Karpas-422 (cell line): ENCODE data around the gene HELZ. TPM values are rescaled to one million over a fixed set of nuclear protein-coding genes. Genes with fewer than 3 reads are reported as not detected.

ENCODE experiments used
- DNase-seq: peaks from one replicate; pipeline ENCODE4 v3.0.0-alpha.2; 2015
- H2AFZ ChIP-seq: fragments of 200-600 bp; sonication (generic); 2 replicates; pipeline ENCODE4 v1.6.1; 2014; ENCODE audit warnings: antibody characterized with exemption, low read length, mixed read lengths
- H3K27ac ChIP-seq: fragments of 200-600 bp; sonication (generic); 2 replicates; pipeline ENCODE4 v1.5.1; 2014; ENCODE audit warnings: mild to moderate bottlenecking, low read length, moderate library complexity
- H3K27me3 ChIP-seq: fragments of 200-600 bp; sonication (generic); 2 replicates; pipeline ENCODE4 v1.6.1; 2014; ENCODE audit warnings: low read length, mixed read lengths
- H3K36me3 ChIP-seq: fragments of 200-600 bp; sonication (generic); 2 replicates; pipeline ENCODE4 v1.6.1; 2014; ENCODE audit warnings: low read length, mixed read lengths; ENCODE audit not compliant: insufficient read depth
- H3K4me1 ChIP-seq: fragments of 200-600 bp; sonication (generic); 2 replicates; pipeline ENCODE4 v1.6.1; 2014; ENCODE audit warnings: mild to moderate bottlenecking, low read length, mixed read lengths
- H3K4me2 ChIP-seq: fragments of 200-600 bp; sonication (generic); 2 replicates; pipeline ENCODE4 v1.6.1; 2014; ENCODE audit warnings: low read length, low read depth, mild to moderate bottlenecking; ENCODE audit not compliant: poor library complexity, severe bottlenecking
- H3K4me3 ChIP-seq: fragments of 200-600 bp; sonication (generic); 2 replicates; pipeline ENCODE4 v1.5.1; 2014; ENCODE audit warnings: mild to moderate bottlenecking, antibody characterized with exemption, low read length, mixed read lengths
- H3K79me2 ChIP-seq: fragments of 200-600 bp; sonication (generic); 2 replicates; pipeline ENCODE4 v1.6.1; 2014; ENCODE audit warnings: mild to moderate bottlenecking, low read length, mixed read lengths
- H3K9ac ChIP-seq: fragments of 200-600 bp; sonication (generic); 2 replicates; pipeline ENCODE4 v1.6.0; 2014; ENCODE audit warnings: low read length
- H3K9me2 ChIP-seq: fragments of 200-600 bp; sonication (generic), shearing (Covaris generic); replicated peaks from 2 replicates; pipeline ENCODE4 v1.6.0; 2014; ENCODE audit warnings: mild to moderate bottlenecking, low read length, moderate library complexity; ENCODE audit not compliant: insufficient read depth
- H3K9me3 ChIP-seq: fragments of 300-700, 200-600 bp; sonication (generic); 2 replicates; pipeline ENCODE4 v1.6.1; 2014; ENCODE audit warnings: low read length, mixed read lengths
- H4K20me1 ChIP-seq: fragments of 200-600 bp; sonication (generic); 2 replicates; pipeline ENCODE4 v1.6.1; 2014; ENCODE audit warnings: mild to moderate bottlenecking, antibody characterized with exemption, low read length, low read depth; ENCODE audit not compliant: insufficient read depth
- total RNA-seq: library from RNA; depleted of rRNA; stranded (reverse); fragments of >200 nt; shearing (Covaris generic); gene quantifications from 2 replicates; pipeline ENCODE4 v1.2.3, GENCODE V29; 2014; ENCODE audit warnings: low replicate concordance

Gene HELZ
- total RNA-seq, 1 experiment from 2014 or later: 77.9 TPM

- peaks cover 28% of the 10 kb centered on the region for H3K79me2 ChIP-seq
- H2AFZ ChIP-seq: no peak overlapping the region
- H3K36me3 ChIP-seq: peaks cover 27% of the 10 kb centered on the region; the same call in 1 of the 2 replicates
- H3K9ac ChIP-seq: no peak overlapping the region
- DNase-seq: no peak
- no peak overlapping the region for H3K4me3 ChIP-seq
- H3K27ac ChIP-seq: no peak overlapping the region
- H4K20me1 ChIP-seq: no peaks in the 10 kb centered on the region
- no peaks in the 10 kb centered on the region for H3K9me2 ChIP-seq
- peaks cover 4% of the 10 kb centered on the region for H3K4me1 ChIP-seq
- H3K27me3 ChIP-seq: no peaks in the 10 kb centered on the region
- H3K9me3 ChIP-seq: no peaks in the 10 kb centered on the region
- H3K4me2 ChIP-seq: no peak overlapping the region
These were observed 106.6 kb downstream of the HELZ start for GRCh38 chr17:67138392-67138791.

- Histone ChIP-seq H3K4me1 (peaks cover 9% of the 10 kb centered on the region), H3K9ac (no peak overlapping the region), H3K9me3 (no peaks in the 10 kb centered on the region), H3K4me2 (no peak overlapping the region), H3K36me3 (peaks cover 27% of the 10 kb centered on the region; the same call in 1 of the 2 replicates), H2AFZ (no peak overlapping the region), H3K4me3 (no peak overlapping the region), H3K27me3 (no peaks in the 10 kb centered on the region), H3K27ac (no peak overlapping the region), H4K20me1 (no peaks in the 10 kb centered on the region), H3K79me2 (peaks cover 30% of the 10 kb centered on the region), H3K9me2 (no peaks in the 10 kb centered on the region)
- DNase-seq: no peak
These were observed 107.1 kb downstream of the HELZ start for GRCh38 chr17:67137860-67138259.

GRCh38 chr17:67137026-67137370, 108.0 kb downstream of the HELZ start:
- Histone ChIP-seq H3K27ac (no peak overlapping the region), H3K4me1 (peaks cover 18% of the 10 kb centered on the region), H3K4me3 (no peak overlapping the region), H3K27me3 (no peaks in the 10 kb centered on the region), H3K9ac (no peak overlapping the region), H3K36me3 (peaks cover 23% of the 10 kb centered on the region; the same call in 1 of the 2 replicates), H3K4me2 (no peak overlapping the region), H3K79me2 (peaks cover 31% of the 10 kb centered on the region), H4K20me1 (no peaks in the 10 kb centered on the region), H3K9me2 (no peaks in the 10 kb centered on the region), H3K9me3 (no peaks in the 10 kb centered on the region), H2AFZ (no peak overlapping the region)
- DNase-seq: no peak

- no peak for DNase-seq
- H3K4me1 ChIP-seq: peaks cover 24% of the 10 kb centered on the region
- H3K36me3 ChIP-seq: peaks cover 23% of the 10 kb centered on the region; the same call in 1 of the 2 replicates
- no peaks in the 10 kb centered on the region for H4K20me1 ChIP-seq
- no peak overlapping the region for H3K4me2 ChIP-seq
- H3K4me3 ChIP-seq: no peak overlapping the region
- H3K27ac ChIP-seq: no peak overlapping the region
- no peaks in the 10 kb centered on the region for H3K9me2 ChIP-seq
- H3K9ac ChIP-seq: no peak overlapping the region
- H3K79me2 ChIP-seq: peaks cover 35% of the 10 kb centered on the region
- H2AFZ ChIP-seq: no peak overlapping the region
- H3K9me3 ChIP-seq: no peaks in the 10 kb centered on the region
- H3K27me3 ChIP-seq: no peaks in the 10 kb centered on the region
These were observed 108.6 kb downstream of the HELZ start for GRCh38 chr17:67136191-67137025.

GRCh38 chr17:67133161-67133560, 111.8 kb downstream of the HELZ start:
- no peaks in the 10 kb centered on the region for H4K20me1 ChIP-seq
- peaks cover 22% of the 10 kb centered on the region; the same call in 1 of the 2 replicates for H3K36me3 ChIP-seq
- H3K4me2 ChIP-seq: peak overlapping the region; percentile 36
- no peak overlapping the region for H2AFZ ChIP-seq
- no peaks in the 10 kb centered on the region for H3K9me3 ChIP-seq
- peaks cover 21% of the 10 kb centered on the region for H3K79me2 ChIP-seq
- peak overlapping the region; percentile 28; the same call in 1 of the 2 replicates for H3K27ac ChIP-seq
- H3K9ac ChIP-seq: no peak overlapping the region
- H3K9me2 ChIP-seq: no peaks in the 10 kb centered on the region
- no peaks in the 10 kb centered on the region for H3K27me3 ChIP-seq
- peaks cover 28% of the 10 kb centered on the region for H3K4me1 ChIP-seq
- no peak for DNase-seq
- no peak overlapping the region for H3K4me3 ChIP-seq

- H4K20me1 ChIP-seq: no peaks in the 10 kb centered on the region
- H3K4me2 ChIP-seq: peak overlapping the region; percentile 36
- peaks cover 17% of the 10 kb centered on the region for H3K79me2 ChIP-seq
- no peak overlapping the region for H3K9ac ChIP-seq
- DNase-seq: peak; percentile 69
- H3K36me3 ChIP-seq: peaks cover 19% of the 10 kb centered on the region; the same call in 1 of the 2 replicates
- H3K4me1 ChIP-seq: peaks cover 28% of the 10 kb centered on the region
- no peak overlapping the region for H3K4me3 ChIP-seq
- no peaks in the 10 kb centered on the region for H3K9me3 ChIP-seq
- H3K27me3 ChIP-seq: no peaks in the 10 kb centered on the region
- H2AFZ ChIP-seq: no peak overlapping the region
- peak overlapping the region; percentile 28; the same call in 1 of the 2 replicates for H3K27ac ChIP-seq
- no peaks in the 10 kb centered on the region for H3K9me2 ChIP-seq
These were observed 112.6 kb downstream of the HELZ start for GRCh38 chr17:67132366-67132765.

GRCh38 chr17:67130768-67131167, 114.2 kb downstream of the HELZ start:
- H3K4me2 ChIP-seq: no peak overlapping the region
- no peak overlapping the region for H3K4me3 ChIP-seq
- peaks cover 18% of the 10 kb centered on the region for H3K79me2 ChIP-seq
- peaks cover 31% of the 10 kb centered on the region for H3K4me1 ChIP-seq
- no peaks in the 10 kb centered on the region for H4K20me1 ChIP-seq
- no peaks in the 10 kb centered on the region for H3K9me2 ChIP-seq
- no peak for DNase-seq
- H3K9ac ChIP-seq: no peak overlapping the region
- H3K27me3 ChIP-seq: no peaks in the 10 kb centered on the region
- H3K27ac ChIP-seq: no peak overlapping the region
- no peak overlapping the region for H2AFZ ChIP-seq
- peaks cover 13% of the 10 kb centered on the region; the same call in 1 of the 2 replicates for H3K36me3 ChIP-seq
- H3K9me3 ChIP-seq: no peaks in the 10 kb centered on the region

GRCh38 chr17:67129283-67129682, 115.7 kb downstream of the HELZ start:
- peaks cover 19% of the 10 kb centered on the region; the same call in 1 of the 2 replicates for H3K36me3 ChIP-seq
- no peak overlapping the region for H3K4me2 ChIP-seq
- H3K9me2 ChIP-seq: no peaks in the 10 kb centered on the region
- no peak overlapping the region for H3K27ac ChIP-seq
- peaks cover 21% of the 10 kb centered on the region for H3K79me2 ChIP-seq
- no peaks in the 10 kb centered on the region for H3K9me3 ChIP-seq
- H3K9ac ChIP-seq: no peak overlapping the region
- H3K4me3 ChIP-seq: no peak overlapping the region
- no peaks in the 10 kb centered on the region for H4K20me1 ChIP-seq
- H3K27me3 ChIP-seq: no peaks in the 10 kb centered on the region
- DNase-seq: no peak
- peaks cover 31% of the 10 kb centered on the region for H3K4me1 ChIP-seq
- no peak overlapping the region for H2AFZ ChIP-seq
